IPS-20b (cell line): Measurements from ENCODE around the gene NUAK1.

Experiments
- H3K27ac ChIP-seq: one replicate; pipeline ENCODE4 v1.5.1; 2013; ENCODE audit warnings: low read length
- H3K27me3 ChIP-seq: 2 replicates; pipeline ENCODE4 v1.6.1; 2013; ENCODE audit warnings: mild to moderate bottlenecking, low read length, inconsistent platforms; ENCODE audit not compliant: insufficient read depth
- H3K36me3 ChIP-seq: 2 replicates; pipeline ENCODE4 v1.6.1; 2013; ENCODE audit warnings: low read depth, mild to moderate bottlenecking, inconsistent platforms, low read length, moderate library complexity; ENCODE audit not compliant: insufficient read depth
- H3K4me1 ChIP-seq: 2 replicates; pipeline ENCODE4 v1.6.1; 2013; ENCODE audit warnings: mild to moderate bottlenecking, control low read depth, inconsistent platforms, low read length, moderate library complexity; ENCODE audit not compliant: insufficient read depth
- H3K4me3 ChIP-seq: 2 replicates; pipeline ENCODE4 v1.5.1; 2013; ENCODE audit warnings: mild to moderate bottlenecking, low read length, inconsistent platforms
- H3K9ac ChIP-seq: 2 replicates; pipeline ENCODE4 v1.6.1; 2013; ENCODE audit warnings: low read depth, mild to moderate bottlenecking, inconsistent platforms, low read length, moderate library complexity
- H3K9me3 ChIP-seq: 2 replicates; pipeline ENCODE4 v1.6.1; 2013; ENCODE audit warnings: mild to moderate bottlenecking, low read depth, low read length, inconsistent platforms; ENCODE audit not compliant: insufficient read depth

Gene NUAK1

DNA sequence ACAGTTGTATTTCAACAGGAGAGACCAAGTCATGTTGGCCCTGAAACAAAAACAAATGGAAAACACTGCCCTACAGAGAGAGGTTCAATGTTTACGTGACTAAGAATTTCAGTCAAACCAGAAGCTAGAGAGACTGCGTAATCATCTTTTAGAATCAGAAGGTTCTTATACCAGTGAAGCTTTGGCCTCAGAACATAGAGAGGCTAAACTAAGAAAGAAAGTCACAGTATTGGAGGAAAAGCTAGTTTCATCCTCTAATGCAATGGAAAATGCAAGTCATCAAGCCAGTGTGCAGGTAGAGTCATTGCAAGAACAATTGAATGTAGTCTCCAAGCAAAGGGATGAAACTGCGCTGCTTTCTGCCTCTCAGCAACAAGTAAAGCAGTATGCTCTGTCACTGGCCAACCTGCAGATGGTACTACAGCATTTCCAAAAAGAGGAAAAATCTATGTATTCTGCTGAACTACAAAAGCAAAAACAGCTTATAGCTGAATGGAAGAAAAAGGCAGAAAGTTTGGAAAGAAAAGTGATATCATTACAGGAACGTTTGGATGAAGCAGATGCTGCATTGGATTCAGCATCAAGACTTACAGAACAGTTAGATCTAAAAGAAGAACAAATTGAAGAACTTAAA, 32.5 kb upstream of the NUAK1 start:
- Histone ChIP-seq H3K36me3 (no peaks in the 10 kb centered on the region), H3K27ac (no peak overlapping the region), H3K27me3 (no peaks in the 10 kb centered on the region), H3K4me1 (no peaks in the 10 kb centered on the region), H3K9ac (no peak overlapping the region), H3K4me3 (no peak overlapping the region), H3K9me3 (no peaks in the 10 kb centered on the region)

DNA sequence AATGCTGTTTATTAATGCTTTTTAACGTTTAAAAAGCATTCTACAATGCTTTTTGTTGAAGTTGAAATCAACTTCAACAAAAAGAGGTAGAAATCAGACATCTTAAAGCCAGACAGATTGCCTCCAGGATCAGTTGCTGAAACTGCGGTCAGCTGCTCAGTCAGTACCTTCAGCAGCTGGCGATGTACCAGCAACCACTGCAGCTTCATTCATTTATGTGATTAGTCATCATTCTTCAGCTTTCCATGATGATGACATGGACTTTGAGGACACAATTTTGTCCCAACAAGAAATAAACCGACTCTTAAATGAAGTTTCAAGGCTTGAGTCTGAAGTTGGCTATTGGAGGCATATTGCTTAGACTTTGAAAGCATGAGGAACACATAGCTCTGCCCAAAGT, 31.5 kb upstream of the NUAK1 start:
- no peaks in the 10 kb centered on the region for H3K9me3 ChIP-seq
- H3K9ac ChIP-seq, result no peak overlapping the region
- no peaks in the 10 kb centered on the region for H3K36me3 ChIP-seq
- H3K27ac ChIP-seq, result no peak overlapping the region
- H3K4me1 ChIP-seq, result no peaks in the 10 kb centered on the region
- no peaks in the 10 kb centered on the region for H3K27me3 ChIP-seq
- H3K4me3 ChIP-seq, result no peak overlapping the region

DNA sequence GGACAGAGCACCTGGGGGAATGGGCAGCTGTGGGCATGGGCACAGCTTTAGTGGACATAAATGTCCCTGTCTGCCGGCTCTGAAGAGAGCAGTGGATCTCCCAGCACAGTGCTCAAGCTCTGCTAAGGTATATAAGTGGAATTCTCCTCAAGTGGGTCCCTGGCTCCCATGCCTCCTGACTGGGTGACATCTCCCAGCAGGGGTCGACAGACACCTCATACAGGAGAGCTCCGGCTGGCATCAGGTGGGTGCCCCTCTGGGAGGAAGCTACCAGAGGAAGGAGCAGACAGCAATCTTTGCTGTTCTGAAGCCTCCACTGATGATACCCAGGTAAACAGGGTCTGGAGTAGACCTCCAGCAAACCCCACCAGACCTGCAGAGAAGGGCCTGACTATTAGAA, 25.0 kb upstream of the NUAK1 start:
- H3K4me1 ChIP-seq, result no peaks in the 10 kb centered on the region
- H3K9me3 ChIP-seq, result no peaks in the 10 kb centered on the region
- H3K36me3 ChIP-seq, result no peaks in the 10 kb centered on the region
- H3K27me3 ChIP-seq, result no peaks in the 10 kb centered on the region
- H3K27ac ChIP-seq, result no peak overlapping the region
- H3K9ac ChIP-seq, result no peak overlapping the region
- no peak overlapping the region for H3K4me3 ChIP-seq

DNA sequence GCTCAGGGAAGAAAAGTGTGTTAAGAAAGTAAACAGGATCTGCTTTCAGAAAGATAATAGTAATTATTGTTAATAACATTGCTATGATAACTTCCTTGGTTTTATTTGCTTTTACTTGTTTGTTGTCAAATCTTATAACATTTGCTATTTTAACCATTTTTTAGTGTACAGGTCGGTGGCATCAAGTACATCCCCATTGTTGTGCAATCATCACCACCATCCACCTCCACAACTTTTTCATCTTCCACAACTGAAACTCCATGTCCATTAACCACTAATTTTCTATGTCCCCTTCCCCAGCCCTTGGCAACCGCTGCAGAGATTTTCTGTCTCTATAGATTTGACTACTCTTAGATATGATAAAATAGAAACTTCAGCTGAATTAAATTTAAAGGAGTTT, 22.7 kb upstream of the NUAK1 start:
- Histone ChIP-seq H3K4me1 (no peaks in the 10 kb centered on the region), H3K4me3 (no peak overlapping the region), H3K9me3 (no peaks in the 10 kb centered on the region), H3K36me3 (no peaks in the 10 kb centered on the region), H3K27ac (no peak overlapping the region), H3K27me3 (no peaks in the 10 kb centered on the region), H3K9ac (no peak overlapping the region)

DNA sequence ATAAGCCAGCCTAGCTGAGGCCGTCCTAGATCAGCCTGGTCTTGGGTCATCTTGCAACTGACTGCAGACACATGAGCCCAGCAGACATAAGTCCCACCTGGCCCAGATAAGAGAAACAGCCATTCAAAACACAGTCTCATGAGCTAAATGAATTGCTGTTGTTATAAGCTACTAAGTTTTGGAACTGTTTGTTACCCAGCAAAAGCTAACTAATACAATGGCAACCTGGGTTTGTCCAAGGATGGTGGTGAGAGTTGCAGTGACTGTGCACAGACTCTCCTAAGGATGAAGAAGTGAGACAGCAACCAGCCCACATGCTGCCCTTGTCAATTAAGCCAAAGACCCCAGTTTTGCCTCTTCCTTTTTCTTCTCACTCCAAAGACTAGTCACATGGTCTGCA, 22.2 kb upstream of the NUAK1 start:
- Histone ChIP-seq H3K9ac (no peak overlapping the region), H3K36me3 (no peaks in the 10 kb centered on the region), H3K9me3 (no peaks in the 10 kb centered on the region), H3K4me1 (no peaks in the 10 kb centered on the region), H3K27ac (no peak overlapping the region), H3K4me3 (no peak overlapping the region), H3K27me3 (no peaks in the 10 kb centered on the region)

DNA sequence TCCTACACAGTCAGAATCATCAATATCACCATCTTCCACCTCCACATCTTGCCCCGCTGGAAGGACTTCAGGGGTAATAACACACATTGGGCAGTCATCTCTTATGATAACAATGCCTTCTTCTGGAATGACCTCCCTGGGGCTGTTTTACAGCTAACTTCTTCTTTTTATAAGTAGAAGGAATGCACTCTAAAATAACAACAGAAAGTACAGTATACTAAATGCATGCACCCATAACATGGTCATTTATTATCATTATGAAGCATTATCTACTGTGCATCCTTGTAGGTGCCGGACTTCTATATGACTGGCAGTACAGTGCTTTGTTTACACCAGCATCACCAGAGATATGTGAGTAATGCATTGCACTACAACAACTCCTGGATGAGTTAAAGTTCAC, 19.0 kb upstream of the NUAK1 start:
- no peaks in the 10 kb centered on the region for H3K27me3 ChIP-seq
- no peak overlapping the region for H3K9ac ChIP-seq
- H3K4me1 ChIP-seq, result no peaks in the 10 kb centered on the region
- H3K36me3 ChIP-seq, result no peaks in the 10 kb centered on the region
- no peak overlapping the region for H3K27ac ChIP-seq
- H3K4me3 ChIP-seq, result no peak overlapping the region
- H3K9me3 ChIP-seq, result no peaks in the 10 kb centered on the region

DNA sequence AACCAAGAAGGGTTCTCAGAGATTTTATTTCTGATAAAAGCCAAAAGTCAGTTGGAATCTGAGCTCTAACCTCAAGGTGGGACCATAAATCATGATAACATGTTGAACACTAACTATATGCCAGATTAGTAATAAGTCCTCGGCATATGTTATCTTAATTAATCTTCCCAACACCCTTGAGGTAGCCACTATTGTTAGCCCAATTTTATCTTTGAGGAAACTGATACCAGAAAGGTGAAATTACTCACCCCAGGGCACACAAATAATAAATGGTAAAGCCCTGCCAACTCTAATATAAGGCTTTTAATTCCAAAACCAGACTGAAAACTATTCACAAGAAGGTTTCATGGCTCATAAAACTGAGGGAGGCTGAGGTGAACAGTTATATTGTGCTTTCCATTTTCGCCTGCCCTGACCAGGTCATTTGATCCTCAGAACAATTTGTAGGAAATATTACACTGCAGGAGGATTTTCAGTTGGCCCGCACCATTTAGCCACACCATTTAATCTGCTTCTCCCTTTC, 16.1 kb upstream of the NUAK1 start:
- Histone ChIP-seq H3K27me3 (no peaks in the 10 kb centered on the region), H3K9ac (no peak overlapping the region), H3K27ac (no peak overlapping the region), H3K4me3 (no peak overlapping the region), H3K4me1 (no peaks in the 10 kb centered on the region), H3K9me3 (no peaks in the 10 kb centered on the region), H3K36me3 (no peaks in the 10 kb centered on the region)

DNA sequence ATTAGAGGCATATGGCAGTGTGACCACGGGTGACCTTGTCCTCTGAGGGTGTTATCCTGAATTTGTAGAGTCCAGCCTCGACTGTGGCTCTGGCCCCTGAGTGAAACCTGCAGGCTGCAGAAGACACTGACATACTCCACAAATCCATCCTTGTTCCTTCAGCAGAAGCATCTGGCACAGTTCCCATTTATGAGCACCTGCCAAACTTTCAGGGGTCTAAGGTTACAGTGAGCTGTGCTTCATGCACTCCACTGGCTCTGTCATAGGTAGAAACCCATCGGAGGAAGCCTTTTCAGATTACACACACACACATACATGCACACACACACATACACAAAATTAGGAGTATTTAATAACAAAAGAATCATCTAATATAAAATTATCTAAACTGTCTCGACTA, 13.6 kb upstream of the NUAK1 start:
- no peaks in the 10 kb centered on the region for H3K9me3 ChIP-seq

DNA sequence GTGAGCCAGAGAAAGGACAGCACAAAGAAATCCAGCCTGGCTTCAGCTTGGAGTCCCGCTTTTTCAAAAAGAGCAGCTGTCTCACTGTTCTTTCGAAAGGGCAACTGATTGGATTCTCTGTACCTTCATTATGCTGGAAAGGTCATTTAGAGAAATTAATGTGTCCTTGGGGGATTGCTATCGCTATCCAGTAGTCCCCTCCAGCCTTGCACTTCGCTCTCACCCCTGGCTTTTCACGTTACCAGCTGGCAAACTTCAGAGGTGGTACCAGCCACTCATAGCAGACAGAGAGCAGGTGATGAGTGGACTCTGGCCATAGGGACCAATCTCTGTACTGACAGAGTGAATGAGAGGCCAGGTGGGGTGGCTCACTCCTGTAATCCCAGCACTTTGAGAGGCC, 11.8 kb upstream of the NUAK1 start:
- Histone ChIP-seq H3K4me3 (no peak overlapping the region), H3K9me3 (no peaks in the 10 kb centered on the region), H3K9ac (no peak overlapping the region), H3K27ac (no peak overlapping the region), H3K27me3 (no peaks in the 10 kb centered on the region), H3K4me1 (peaks cover 1% of the 10 kb centered on the region), H3K36me3 (no peaks in the 10 kb centered on the region)

More for the DNA sequence above, 13.6 kb upstream of the NUAK1 start:
- H3K27ac ChIP-seq, result no peak overlapping the region
- no peak overlapping the region for H3K4me3 ChIP-seq
- no peaks in the 10 kb centered on the region for H3K36me3 ChIP-seq
- no peaks in the 10 kb centered on the region for H3K4me1 ChIP-seq
- H3K27me3 ChIP-seq, result no peaks in the 10 kb centered on the region
- no peak overlapping the region for H3K9ac ChIP-seq

DNA sequence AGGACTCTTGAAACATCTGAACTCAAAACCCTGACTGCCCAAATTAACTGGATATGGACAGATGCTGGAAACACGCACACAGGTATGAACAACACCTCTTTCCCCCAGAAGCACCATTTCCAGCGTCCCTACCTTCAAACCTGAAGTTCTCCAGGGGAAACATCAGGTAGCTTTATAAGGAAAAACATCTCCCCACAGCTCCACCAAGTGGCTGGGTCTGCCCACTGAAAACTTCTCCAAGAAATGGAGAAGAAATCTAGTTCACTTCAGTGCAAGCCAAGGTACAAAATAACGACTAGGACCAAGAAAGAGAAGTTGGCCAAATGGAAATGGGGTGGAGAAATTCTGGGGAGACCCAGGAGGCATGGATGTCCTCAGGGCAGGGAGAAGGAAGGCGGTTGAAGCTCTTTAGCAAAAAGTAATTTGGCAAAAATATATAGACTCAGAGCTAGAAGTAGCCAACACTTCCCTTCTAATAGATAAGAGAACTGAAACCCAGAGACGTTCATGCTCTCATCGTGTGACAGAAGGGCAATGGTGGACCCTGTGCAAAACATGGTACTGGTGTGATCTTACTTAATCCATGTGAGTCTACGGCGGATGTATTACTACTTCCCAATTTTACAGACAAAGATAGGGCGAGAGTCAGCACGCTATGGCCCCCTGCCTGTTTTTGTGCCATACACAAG, 10.5 kb upstream of the NUAK1 start:
- Histone ChIP-seq H3K27ac (no peak overlapping the region), H3K9me3 (no peaks in the 10 kb centered on the region), H3K4me3 (no peak overlapping the region), H3K36me3 (no peaks in the 10 kb centered on the region), H3K4me1 (peaks cover 6% of the 10 kb centered on the region), H3K27me3 (no peaks in the 10 kb centered on the region), H3K9ac (no peak overlapping the region)

DNA sequence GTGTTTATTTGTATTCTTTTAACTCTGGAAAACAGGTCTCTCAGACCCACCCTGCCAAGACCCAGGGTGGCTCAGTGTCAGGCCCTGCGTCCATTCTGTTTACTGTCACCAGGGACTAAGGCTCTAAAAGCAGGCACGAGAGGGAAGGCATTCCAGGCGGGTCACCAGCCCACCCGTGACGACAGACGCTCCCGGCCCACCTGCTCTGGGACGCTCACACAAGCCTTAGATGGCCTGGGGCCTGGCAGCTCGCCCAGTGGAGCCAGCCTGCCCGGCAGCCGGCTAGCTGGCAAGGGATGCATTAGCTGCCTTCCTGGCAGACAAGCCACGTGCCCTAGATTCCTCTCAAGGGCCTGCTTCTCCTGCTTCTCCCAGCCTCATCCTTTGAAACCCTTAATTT, 9.2 kb upstream of the NUAK1 start:
- no peak overlapping the region for H3K9ac ChIP-seq
- no peaks in the 10 kb centered on the region for H3K36me3 ChIP-seq
- no peak overlapping the region for H3K27ac ChIP-seq
- H3K27me3 ChIP-seq, result no peaks in the 10 kb centered on the region
- no peak overlapping the region for H3K4me3 ChIP-seq
- H3K9me3 ChIP-seq, result no peaks in the 10 kb centered on the region
- peaks cover 12% of the 10 kb centered on the region for H3K4me1 ChIP-seq

DNA sequence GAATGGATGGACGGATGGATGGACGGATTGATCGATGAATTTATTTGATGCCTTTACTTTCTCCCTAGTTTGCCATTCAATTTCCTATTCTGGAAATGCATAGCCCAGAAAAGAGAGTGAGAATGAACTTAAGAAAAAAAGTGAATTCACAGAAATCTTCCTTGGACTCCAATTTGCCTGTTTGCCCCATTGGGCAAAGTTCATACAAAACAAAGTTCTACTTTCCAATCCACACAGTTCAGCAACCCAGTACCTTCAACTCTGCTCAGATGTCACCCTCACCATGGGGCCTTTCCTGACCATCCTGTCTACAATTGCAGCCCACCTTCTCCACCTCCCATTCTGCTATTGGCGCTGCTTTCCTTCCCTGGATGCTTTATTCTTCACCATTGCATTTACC, 8.2 kb upstream of the NUAK1 start:
- Histone ChIP-seq H3K36me3 (no peaks in the 10 kb centered on the region), H3K9me3 (no peaks in the 10 kb centered on the region), H3K27ac (no peak overlapping the region), H3K9ac (no peak overlapping the region), H3K4me1 (peaks cover 17% of the 10 kb centered on the region), H3K27me3 (no peaks in the 10 kb centered on the region), H3K4me3 (no peak overlapping the region)
